Kidney (tissue), 14 donors: ENCODE data around the gene MEGF6. TPM values are rescaled to one million over a fixed set of nuclear protein-coding genes. Genes with fewer than 3 reads are reported as not detected.
A peak's percentile ranks its signal among the peaks of the same experiment; 100 is the strongest.

Experiments used
- DNase-seq, 5 donors: peaks; one replicate each; pipeline ENCODE4 v3.0.0-alpha.2; 2013 to 2020
- FAIRE-seq: peaks from 2 replicates; lab custom pipeline; 2012; peaks lifted over from hg19 to GRCh38; lab: Jason Lieb, UNC
- H3K27ac ChIP-seq, 2 donors: one replicate each; pipeline ENCODE4 v1.7.0; 2013; ENCODE audit warnings: low read depth in 2 of 2, low read length in 2 of 2, inconsistent platforms in 1 of 2
- H3K27me3 ChIP-seq: one replicate; pipeline ENCODE4 v1.7.1; 2013; ENCODE audit warnings: low read length, inconsistent platforms; ENCODE audit not compliant: control insufficient read depth, insufficient read depth
- H3K36me3 ChIP-seq, 3 donors: one replicate each; pipeline versions ENCODE4 v1.7.0 to v1.7.1; 2013; ENCODE audit warnings: low read length in 3 of 3, control low read depth in 1 of 3, inconsistent platforms in 1 of 3; ENCODE audit not compliant: insufficient read depth in 3 of 3, control insufficient read depth in 2 of 3
- H3K4me1 ChIP-seq, 3 donors: one replicate each; pipeline versions ENCODE4 v1.7.0 to v1.7.1; 2013; ENCODE audit warnings: low read length in 3 of 3, inconsistent platforms in 1 of 3, low read depth in 1 of 3; ENCODE audit not compliant: control insufficient read depth in 2 of 3, insufficient read depth in 2 of 3
- H3K4me3 ChIP-seq, 3 donors: one replicate each; pipeline versions ENCODE4 v1.7.0 to v1.8.1; 2013; ENCODE audit warnings: low read length in 3 of 3, control low read depth in 1 of 3, inconsistent platforms in 1 of 3
- H3K9ac ChIP-seq, 3 donors: one replicate each; pipeline versions ENCODE4 v1.7.0 to v1.7.1; 2013; ENCODE audit warnings: low read length in 3 of 3, control low read depth in 1 of 3, inconsistent platforms in 1 of 3
- H3K9me3 ChIP-seq, 3 donors: one replicate each; pipeline versions ENCODE4 v1.7.0 to v1.7.1; 2013; ENCODE audit warnings: low read length in 3 of 3, control low read depth in 1 of 3, inconsistent platforms in 1 of 3; ENCODE audit not compliant: control insufficient read depth in 2 of 3, insufficient read depth in 1 of 3
- CTCF ChIP-seq: IDR thresholded peaks from 3 replicates; pipeline ENCODE4 v1.5.1; 2012; ENCODE audit warnings: mild to moderate bottlenecking, moderate library complexity, borderline replicate concordance; ENCODE audit not compliant: insufficient read depth; ENCODE audit errors: extremely low read depth
- intact Hi-C: fragments of 100-400 bp; cut with DNase I; formaldehyde crosslinking; loops from one replicate; pipeline ENCODE4 v1.11.1; 2022
- polyA plus RNA-seq: library from polyadenylated mRNA; stranded (reverse); fragments of 350-450 nt; fragmentation: Illumina TruSeq; extraction: RNeasy Lipid Tissue Mini Kit (QIAGEN cat#74804); gene quantifications from one replicate; pipeline ENCODE4 v1.2.3, GENCODE V29; 2014; ENCODE audit warnings: low read depth, low replicate concordance; ENCODE audit not compliant: insufficient read depth
- total RNA-seq: library from RNA; stranded (reverse); fragmentation: NEBNext Ultra II Directional; extraction: Animal tissue kit (Norgen Biotek cat#: 25700); gene quantifications from one replicate; pipeline ENCODE4 v1.2.1, GENCODE V29; 2021
- donor health status: control.
- donor health status: control.
- donor health status: control.
- donor health status: control.
- donor health status: control.
- donor health status: DM: yes; HTN: yes; CAD: no.
- donor health status: Normal renal cell carcinoma (clear cell type).

Gene MEGF6
- total and polyA plus RNA-seq, 2 donors from 2014 or later = 2.8 to 10.9 TPM

- no peak overlapping the region for H3K27ac ChIP-seq
- no peaks in the 10 kb centered on the region for H3K27me3 ChIP-seq
- no peak overlapping the region for H3K9ac ChIP-seq
- intact Hi-C loops = no loop called here
- DNase-seq (no peak), FAIRE-seq (no peak)
- H3K36me3 ChIP-seq = peaks cover 0 to 3% (median 0%) of the 10 kb centered on the region in 3 donors
- no peaks in the 10 kb centered on the region for H3K9me3 ChIP-seq
- H3K4me3 ChIP-seq = no peak overlapping the region
- peaks cover 0 to 21% (median 17%) of the 10 kb centered on the region in 3 donors for H3K4me1 ChIP-seq
- no peak for TF ChIP-seq CTCF
Observed at GRCh38 chr1:3463408-3463863, 147.9 kb downstream of the MEGF6 start.

DNA sequence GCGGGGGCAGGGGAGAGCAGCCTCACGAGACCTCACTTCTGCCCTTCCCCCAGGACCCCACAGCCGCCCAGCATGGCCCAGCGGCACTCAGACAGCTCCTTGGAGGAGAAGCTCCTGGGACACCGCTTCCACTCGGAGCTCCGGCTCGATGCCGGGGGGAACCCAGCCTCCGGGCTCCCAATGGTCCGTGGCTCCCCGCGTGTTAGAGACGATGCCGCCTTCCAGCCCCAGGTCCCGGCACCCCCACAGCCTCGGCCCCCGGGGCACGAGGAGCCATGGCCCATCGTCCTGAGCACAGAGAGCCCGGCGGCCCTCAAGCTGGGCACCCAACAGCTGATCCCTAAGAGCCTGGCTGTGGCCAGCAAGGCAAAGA lies 148.3 kb downstream of the MEGF6 start:
- no peaks in the 10 kb centered on the region for H3K27me3 ChIP-seq
- intact Hi-C loops = no loop called here
- peaks cover 0 to 25% (median 21%) of the 10 kb centered on the region in 3 donors for H3K4me1 ChIP-seq
- no peak overlapping the region for H3K27ac ChIP-seq
- H3K4me3 ChIP-seq = no peak overlapping the region
- H3K9ac ChIP-seq = no peak overlapping the region
- DNase-seq = peak in 1 of 5 donors; percentile 69
- no peak for FAIRE-seq
- H3K36me3 ChIP-seq = peaks cover 0 to 3% (median 0%) of the 10 kb centered on the region in 3 donors
- TF ChIP-seq CTCF = no peak
- no peaks in the 10 kb centered on the region for H3K9me3 ChIP-seq

- peaks cover 0 to 3% (median 0%) of the 10 kb centered on the region in 3 donors for H3K36me3 ChIP-seq
- H3K4me3 ChIP-seq = no peak overlapping the region
- no peaks in the 10 kb centered on the region for H3K9me3 ChIP-seq
- TF ChIP-seq CTCF = no peak
- H3K27me3 ChIP-seq = no peaks in the 10 kb centered on the region
- H3K27ac ChIP-seq = no peak overlapping the region
- peak in 2 of 5 donors; percentile 43 to 71 for DNase-seq
- H3K9ac ChIP-seq = no peak overlapping the region
- intact Hi-C loops = no loop called here
- H3K4me1 ChIP-seq = peaks cover 0 to 30% (median 26%) of the 10 kb centered on the region in 3 donors
- no peak for FAIRE-seq
Observed at GRCh38 chr1:3462356-3463012, 148.8 kb downstream of the MEGF6 start.

- H3K27me3 ChIP-seq = no peaks in the 10 kb centered on the region
- no peak for TF ChIP-seq CTCF
- H3K4me1 ChIP-seq = peaks cover 0 to 32% (median 31%) of the 10 kb centered on the region in 3 donors
- no peak for FAIRE-seq
- DNase-seq = peak in 2 of 5 donors; percentile 39 to 67
- no peak overlapping the region for H3K27ac ChIP-seq
- H3K9ac ChIP-seq = no peak overlapping the region
- H3K36me3 ChIP-seq = peaks cover 0 to 3% (median 0%) of the 10 kb centered on the region in 3 donors
- no peaks in the 10 kb centered on the region for H3K9me3 ChIP-seq
- H3K4me3 ChIP-seq = no peak overlapping the region
- intact Hi-C loops = no loop called here
Observed at GRCh38 chr1:3461934-3462275, 149.4 kb downstream of the MEGF6 start.
